HepG2 (cell line): ENCODE data around the gene DNPH1. TPM values are rescaled to one million over a fixed set of nuclear protein-coding genes. Genes with fewer than 3 reads are reported as not detected.

Source experiments
- AGO1 ChIP-seq: fragments of 200-400 bp; formaldehyde crosslinking; IDR thresholded peaks from 2 replicates; pipeline ENCODE4 v1.6.1; 2017; ENCODE audit warnings: mild to moderate bottlenecking, low read depth, low read length, moderate library complexity; ENCODE audit not compliant: poor library complexity, severe bottlenecking
- E2F1 ChIP-seq: sonication (generic); formaldehyde crosslinking; IDR thresholded peaks from 2 replicates; pipeline ENCODE4 v1.5.0; 2020; ENCODE audit warnings: missing genetic modification reagents
- EP300 ChIP-seq, 3 experiments: sonication (generic) in 1 of 3; formaldehyde crosslinking in 1 of 3; IDR thresholded peaks; 2 replicates each; pipeline versions ENCODE4 v1.5.1 to v1.6.1; 2011 to 2020; ENCODE audit warnings: low read depth in 2 of 3, low read length in 2 of 3, borderline replicate concordance in 1 of 3, improper control_type of control experiment in 1 of 3, mild to moderate bottlenecking in 1 of 3, missing genetic modification reagents in 1 of 3, moderate library complexity in 1 of 3
- FOXC1 ChIP-seq: sonication (generic); formaldehyde crosslinking; IDR thresholded peaks from 2 replicates; pipeline ENCODE4 v1.8.0; 2022; ENCODE audit warnings: mild to moderate bottlenecking, missing genetic modification reagents, borderline replicate concordance
- MXD3 ChIP-seq: IDR thresholded peaks from 2 replicates; pipeline ENCODE4 v1.6.1; 2016; ENCODE audit warnings: mild to moderate bottlenecking, missing biosample characterization, missing genetic modification reagents
- MZF1 ChIP-seq: sonication (generic); formaldehyde crosslinking; IDR thresholded peaks from 2 replicates; pipeline ENCODE4 v1.8.1; 2023; ENCODE audit warnings: mild to moderate bottlenecking, missing genetic modification reagents, borderline replicate concordance
- NR3C1 ChIP-seq: sonication (generic); formaldehyde crosslinking; IDR thresholded peaks from 2 replicates; pipeline ENCODE4 v1.4.0; 2020; ENCODE audit warnings: missing genetic modification reagents
- PLSCR1 ChIP-seq: sonication (generic); formaldehyde crosslinking; IDR thresholded peaks from 2 replicates; pipeline ENCODE4 v1.5.0; 2020; ENCODE audit warnings: missing genetic modification reagents, mild to moderate bottlenecking, borderline replicate concordance
- THAP8 ChIP-seq: sonication (generic); formaldehyde crosslinking; IDR thresholded peaks from 2 replicates; pipeline ENCODE4 v1.5.1; 2020; ENCODE audit warnings: missing genetic modification reagents, mild to moderate bottlenecking, borderline replicate concordance
- ZBTB2 ChIP-seq: sonication (generic); formaldehyde crosslinking; IDR thresholded peaks from 2 replicates; pipeline ENCODE4 v1.8.0; 2022; ENCODE audit warnings: low read depth, missing genetic modification reagents
- ZNF577 ChIP-seq: sonication (generic); formaldehyde crosslinking; IDR thresholded peaks from 2 replicates; pipeline ENCODE4 v1.4.0; 2020; ENCODE audit warnings: mild to moderate bottlenecking, low read depth, missing genetic modification reagents, borderline replicate concordance
- ZNF713 ChIP-seq: sonication (generic); formaldehyde crosslinking; IDR thresholded peaks from 2 replicates; pipeline ENCODE4 v1.4.0; 2020; ENCODE audit warnings: mild to moderate bottlenecking, missing genetic modification reagents
- ZNF883 ChIP-seq: sonication (generic); formaldehyde crosslinking; IDR thresholded peaks from 2 replicates; pipeline ENCODE4 v1.5.1; 2020; ENCODE audit warnings: mild to moderate bottlenecking, missing genetic modification reagents; ENCODE audit errors: not compliant biosample characterization
- polyA plus RNA-seq, 8 experiments: library from polyadenylated mRNA; depleted of rRNA in 3 of 8; stranded (reverse) in 7 of 8; unstranded in 1 of 8; fragments of >200 nt; fragmentation: Illumina TruSeq in 4 of 8; extraction: Trizol in 4 of 8; gene quantifications; 2 replicates each; pipeline versions ENCODE4 v1.2.1 to v1.2.3, GENCODE V29; 2011 to 2016; ENCODE audit warnings: low read depth in 4 of 8, missing spikeins in 1 of 8, mixed read lengths in 1 of 8; ENCODE audit not compliant: insufficient read depth in 1 of 8
- total RNA-seq, 5 experiments: library from RNA; depleted of rRNA; stranded (reverse); fragments of >200 nt; fragmentation: Illumina TruSeq; extraction: Trizol; gene quantifications; 2 replicates each; pipeline ENCODE4 v1.2.3, GENCODE V29; 2016; ENCODE audit warnings: low read depth in 1 of 5
- TF ChIP-seq, protein P1 (sequence below): sonication (generic); formaldehyde crosslinking; IDR thresholded peaks from 2 replicates; pipeline ENCODE4 v1.4.0; 2020; ENCODE audit warnings: missing genetic modification reagents
- TF ChIP-seq, protein P2 (sequence below): sonication (generic); formaldehyde crosslinking; IDR thresholded peaks from 2 replicates; pipeline ENCODE4 v1.9.0; 2021; ENCODE audit warnings: missing genetic modification reagents, borderline replicate concordance
- TF ChIP-seq, protein P3 (sequence below): IDR thresholded peaks from 2 replicates; pipeline ENCODE4 v1.6.1; 2012; ENCODE audit warnings: low read depth, low read length, improper control_type of control experiment

DNPH1 gene
- total and polyA plus RNA-seq, 2 of the 13 experiments (the other 11 are each of a cell fraction or from before 2014, with no cell fraction given) = 56.5 to 75.1 TPM

DNA sequence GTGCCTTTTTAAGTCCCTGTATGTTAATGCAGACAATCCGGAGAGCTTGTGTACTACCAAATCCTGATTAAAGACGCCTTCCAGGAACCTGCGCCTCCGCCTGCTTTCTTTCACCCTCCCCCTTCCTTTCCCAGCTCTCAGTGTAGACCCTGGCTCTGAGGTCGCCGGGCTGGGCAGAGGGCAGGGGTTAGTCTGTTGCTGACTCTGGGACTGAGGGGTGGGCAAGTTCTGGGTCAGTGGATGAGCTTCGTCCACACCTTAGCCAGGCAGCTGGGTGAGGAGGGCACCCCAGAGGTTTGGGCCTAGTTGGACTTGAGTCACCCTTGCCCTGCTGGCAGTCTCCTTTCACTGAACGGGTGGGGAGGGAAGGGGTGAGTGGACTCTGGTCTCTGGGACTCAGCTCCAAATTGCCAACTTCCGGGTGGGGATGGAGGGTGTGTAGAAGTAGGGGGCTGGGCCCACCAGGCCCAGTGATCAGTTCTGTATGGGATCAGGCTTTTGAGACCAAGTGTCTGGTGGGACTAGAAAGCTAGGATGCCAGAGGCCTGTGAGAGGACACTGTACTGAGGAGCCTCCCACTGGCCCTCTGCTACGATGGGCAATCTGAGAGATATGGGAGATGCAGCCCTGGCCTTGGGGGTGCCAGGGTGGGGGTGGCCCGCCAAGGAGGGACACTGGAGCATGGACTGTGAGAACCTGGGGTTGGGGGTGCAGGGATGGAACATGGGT is 47.5 kb upstream of the DNPH1 start (continued):
- TF ChIP-seq ZBTB2 (no peak), ZNF883 (CRISPR knock-in tag) (peak; percentile 13), E2F1 (CRISPR knock-in tag) (no peak), PLSCR1 (CRISPR knock-in tag) (no peak), ZNF713 (CRISPR knock-in tag) (no peak), FOXC1 (CRISPR knock-in tag) (peak; percentile 37; the same call in 1 of the 2 replicates), NR3C1 (no peak), THAP8 (CRISPR knock-in tag) (no peak), EP300 (IDR thresholded peaks at IDR 0.05; ENCODE audit: low read depth in 2 of 2, low read length in 2 of 2) (peak in 1 of 2 experiments; percentile 77; a peak in 2 of 4 replicates), EP300 (CRISPR knock-in tag; IDR thresholded peaks at IDR 0.05; ENCODE audit: borderline replicate concordance) (peak; percentile 53), MXD3 (CRISPR knock-in tag) (no peak), ZNF577 (CRISPR knock-in tag) (no peak), MZF1 (no peak), AGO1 (no peak)
- TF ChIP-seq, protein P1, sequence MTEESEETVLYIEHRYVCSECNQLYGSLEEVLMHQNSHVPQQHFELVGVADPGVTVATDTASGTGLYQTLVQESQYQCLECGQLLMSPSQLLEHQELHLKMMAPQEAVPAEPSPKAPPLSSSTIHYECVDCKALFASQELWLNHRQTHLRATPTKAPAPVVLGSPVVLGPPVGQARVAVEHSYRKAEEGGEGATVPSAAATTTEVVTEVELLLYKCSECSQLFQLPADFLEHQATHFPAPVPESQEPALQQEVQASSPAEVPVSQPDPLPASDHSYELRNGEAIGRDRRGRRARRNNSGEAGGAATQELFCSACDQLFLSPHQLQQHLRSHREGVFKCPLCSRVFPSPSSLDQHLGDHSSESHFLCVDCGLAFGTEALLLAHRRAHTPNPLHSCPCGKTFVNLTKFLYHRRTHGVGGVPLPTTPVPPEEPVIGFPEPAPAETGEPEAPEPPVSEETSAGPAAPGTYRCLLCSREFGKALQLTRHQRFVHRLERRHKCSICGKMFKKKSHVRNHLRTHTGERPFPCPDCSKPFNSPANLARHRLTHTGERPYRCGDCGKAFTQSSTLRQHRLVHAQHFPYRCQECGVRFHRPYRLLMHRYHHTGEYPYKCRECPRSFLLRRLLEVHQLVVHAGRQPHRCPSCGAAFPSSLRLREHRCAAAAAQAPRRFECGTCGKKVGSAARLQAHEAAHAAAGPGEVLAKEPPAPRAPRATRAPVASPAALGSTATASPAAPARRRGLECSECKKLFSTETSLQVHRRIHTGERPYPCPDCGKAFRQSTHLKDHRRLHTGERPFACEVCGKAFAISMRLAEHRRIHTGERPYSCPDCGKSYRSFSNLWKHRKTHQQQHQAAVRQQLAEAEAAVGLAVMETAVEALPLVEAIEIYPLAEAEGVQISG (CRISPR knock-in tag) = 0 out of 2 replicates have a peak, but pooled peaks have one; percentile 16
- TF ChIP-seq, protein P2, sequence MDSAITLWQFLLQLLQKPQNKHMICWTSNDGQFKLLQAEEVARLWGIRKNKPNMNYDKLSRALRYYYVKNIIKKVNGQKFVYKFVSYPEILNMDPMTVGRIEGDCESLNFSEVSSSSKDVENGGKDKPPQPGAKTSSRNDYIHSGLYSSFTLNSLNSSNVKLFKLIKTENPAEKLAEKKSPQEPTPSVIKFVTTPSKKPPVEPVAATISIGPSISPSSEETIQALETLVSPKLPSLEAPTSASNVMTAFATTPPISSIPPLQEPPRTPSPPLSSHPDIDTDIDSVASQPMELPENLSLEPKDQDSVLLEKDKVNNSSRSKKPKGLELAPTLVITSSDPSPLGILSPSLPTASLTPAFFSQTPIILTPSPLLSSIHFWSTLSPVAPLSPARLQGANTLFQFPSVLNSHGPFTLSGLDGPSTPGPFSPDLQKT = no peak
- TF ChIP-seq, protein P3, sequence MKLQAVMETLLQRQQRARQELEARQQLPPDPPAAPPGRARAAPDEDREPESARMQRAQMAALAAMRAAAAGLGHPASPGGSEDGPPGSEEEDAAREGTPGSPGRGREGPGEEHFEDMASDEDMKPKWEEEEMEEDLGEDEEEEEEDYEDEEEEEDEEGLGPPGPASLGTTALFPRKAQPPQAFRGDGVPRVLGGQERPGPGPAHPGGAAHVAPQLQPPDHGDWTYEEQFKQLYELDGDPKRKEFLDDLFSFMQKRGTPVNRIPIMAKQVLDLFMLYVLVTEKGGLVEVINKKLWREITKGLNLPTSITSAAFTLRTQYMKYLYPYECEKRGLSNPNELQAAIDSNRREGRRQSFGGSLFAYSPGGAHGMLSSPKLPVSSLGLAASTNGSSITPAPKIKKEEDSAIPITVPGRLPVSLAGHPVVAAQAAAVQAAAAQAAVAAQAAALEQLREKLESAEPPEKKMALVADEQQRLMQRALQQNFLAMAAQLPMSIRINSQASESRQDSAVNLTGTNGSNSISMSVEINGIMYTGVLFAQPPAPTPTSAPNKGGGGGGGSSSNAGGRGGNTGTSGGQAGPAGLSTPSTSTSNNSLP = no peak
